MM.1S (cell line): Measurements from ENCODE around the gene RBMS3.

Experiments
- DNase-seq: peaks from one replicate; pipeline ENCODE4 v3.0.0-alpha.2; 2015
- H2AFZ ChIP-seq: fragments of 300-600 bp; sonication (generic); 2 replicates; pipeline ENCODE4 v1.6.0; 2016; ENCODE audit warnings: antibody characterized with exemption, low read length
- H3F3A ChIP-seq: fragments of 300-600 bp; sonication (generic); 2 replicates; pipeline ENCODE4 v1.6.1; 2016; ENCODE audit warnings: mild to moderate bottlenecking, antibody characterized with exemption, low read length, moderate library complexity, mixed read lengths; ENCODE audit not compliant: insufficient read depth
- H3K27ac ChIP-seq: fragments of 300-600 bp; sonication (generic); 2 replicates; pipeline ENCODE4 v1.5.1; 2016; ENCODE audit warnings: mild to moderate bottlenecking, low read length
- H3K27me3 ChIP-seq: fragments of 300-600 bp; sonication (generic); replicated peaks from 2 replicates; pipeline ENCODE4 v1.6.0; 2016; ENCODE audit warnings: low read length; ENCODE audit not compliant: insufficient read depth
- H3K36me3 ChIP-seq: fragments of 300-600 bp; sonication (generic); replicated peaks from 2 replicates; pipeline ENCODE4 v1.6.1; 2016; ENCODE audit warnings: mild to moderate bottlenecking, low read length, mixed read lengths; ENCODE audit not compliant: insufficient read depth
- H3K4me1 ChIP-seq: fragments of 300-600 bp; sonication (generic); 2 replicates; pipeline ENCODE4 v1.6.1; 2016; ENCODE audit warnings: low read length, mixed read lengths
- H3K4me2 ChIP-seq: fragments of 300-600 bp; sonication (generic); 2 replicates; pipeline ENCODE4 v1.6.0; 2016; ENCODE audit warnings: low read depth, low read length
- H3K4me3 ChIP-seq: fragments of 300-600 bp; sonication (generic); 2 replicates; pipeline ENCODE4 v1.5.1; 2016; ENCODE audit warnings: low read length, mixed read lengths
- H3K79me2 ChIP-seq: fragments of 300-600 bp; sonication (generic); 2 replicates; pipeline ENCODE4 v1.6.1; 2016; ENCODE audit warnings: mixed run types, low read length, mixed read lengths
- H3K9ac ChIP-seq: fragments of 300-600 bp; sonication (generic); 2 replicates; pipeline ENCODE4 v1.6.1; 2016; ENCODE audit warnings: low read length, mixed read lengths
- H3K9me2 ChIP-seq: fragments of 300-600 bp; sonication (generic); replicated peaks from 2 replicates; pipeline ENCODE4 v1.6.1; 2016; ENCODE audit warnings: mild to moderate bottlenecking, low read length, mixed read lengths; ENCODE audit not compliant: insufficient read depth
- H3K9me3 ChIP-seq: fragments of 300-600 bp; sonication (generic); replicated peaks from 2 replicates; pipeline ENCODE4 v1.6.1; 2016; ENCODE audit warnings: mild to moderate bottlenecking, low read length, mixed read lengths; ENCODE audit not compliant: insufficient read depth
- H4K20me1 ChIP-seq: fragments of 300-600 bp; sonication (generic); 2 replicates; pipeline ENCODE4 v1.6.1; 2016; ENCODE audit warnings: mild to moderate bottlenecking, low read length, moderate library complexity, mixed read lengths; ENCODE audit not compliant: insufficient read depth
- EZH2 ChIP-seq: fragments of 300-600 bp; sonication (generic); optimal IDR thresholded peaks from 2 replicates; pipeline ENCODE3; 2017; ENCODE audit warnings: low read depth, mild to moderate bottlenecking, antibody characterized with exemption, low read length, mixed read lengths
- EZH2phosphoT487 ChIP-seq: fragments of 300-600 bp; sonication (generic); IDR thresholded peaks from 2 replicates; pipeline ENCODE4 v1.6.1; 2018; ENCODE audit warnings: antibody characterized with exemption, low read length
- TF ChIP-seq, protein P1 (sequence below): fragments of 300-600 bp; sonication (generic); IDR thresholded peaks from 2 replicates; pipeline ENCODE4 v1.5.1; 2016; ENCODE audit warnings: antibody characterized with exemption, low read length, mixed read lengths

Gene RBMS3

DNA sequence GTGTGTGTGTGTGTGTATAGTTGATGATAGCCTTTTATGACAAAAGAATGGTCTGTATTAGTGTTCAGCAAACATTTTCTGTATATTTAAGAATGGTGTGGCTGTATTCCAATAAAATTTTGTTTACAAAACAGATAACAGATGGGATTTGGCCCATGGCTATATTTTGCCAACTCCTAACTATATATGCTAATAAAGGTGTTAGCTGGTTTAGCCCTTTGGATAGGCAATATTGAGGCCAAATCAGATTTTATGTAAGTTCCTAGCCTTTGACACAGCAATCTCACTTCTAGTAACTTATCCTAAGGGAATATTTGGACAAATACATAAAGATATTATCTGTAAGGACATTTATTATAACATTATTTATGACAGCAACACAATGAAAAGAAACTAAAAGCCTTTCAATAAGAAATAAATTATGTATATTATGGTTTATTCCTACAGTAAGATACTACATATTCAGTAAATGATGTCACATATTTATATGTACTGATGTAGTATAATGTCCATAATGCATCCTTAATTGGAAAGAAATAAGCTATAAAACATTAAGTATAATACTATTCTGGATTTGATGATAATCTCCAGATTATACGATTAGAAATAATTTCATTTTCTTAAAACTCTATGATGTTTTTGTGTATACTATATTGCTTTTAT lies 264.0 kb downstream of the RBMS3 start:
- no peak overlapping the region for H3K27ac ChIP-seq
- no peaks in the 10 kb centered on the region for H3K27me3 ChIP-seq
- no peaks in the 10 kb centered on the region for H3K79me2 ChIP-seq
- no peak overlapping the region for H2AFZ ChIP-seq
- no peak for DNase-seq
- H4K20me1 ChIP-seq = no peaks in the 10 kb centered on the region
- no peaks in the 10 kb centered on the region for H3K9me3 ChIP-seq
- no peaks in the 10 kb centered on the region for H3K9me2 ChIP-seq
- TF ChIP-seq EZH2 (no peak), EZH2phosphoT487 (no peak)
- TF ChIP-seq, protein P1, sequence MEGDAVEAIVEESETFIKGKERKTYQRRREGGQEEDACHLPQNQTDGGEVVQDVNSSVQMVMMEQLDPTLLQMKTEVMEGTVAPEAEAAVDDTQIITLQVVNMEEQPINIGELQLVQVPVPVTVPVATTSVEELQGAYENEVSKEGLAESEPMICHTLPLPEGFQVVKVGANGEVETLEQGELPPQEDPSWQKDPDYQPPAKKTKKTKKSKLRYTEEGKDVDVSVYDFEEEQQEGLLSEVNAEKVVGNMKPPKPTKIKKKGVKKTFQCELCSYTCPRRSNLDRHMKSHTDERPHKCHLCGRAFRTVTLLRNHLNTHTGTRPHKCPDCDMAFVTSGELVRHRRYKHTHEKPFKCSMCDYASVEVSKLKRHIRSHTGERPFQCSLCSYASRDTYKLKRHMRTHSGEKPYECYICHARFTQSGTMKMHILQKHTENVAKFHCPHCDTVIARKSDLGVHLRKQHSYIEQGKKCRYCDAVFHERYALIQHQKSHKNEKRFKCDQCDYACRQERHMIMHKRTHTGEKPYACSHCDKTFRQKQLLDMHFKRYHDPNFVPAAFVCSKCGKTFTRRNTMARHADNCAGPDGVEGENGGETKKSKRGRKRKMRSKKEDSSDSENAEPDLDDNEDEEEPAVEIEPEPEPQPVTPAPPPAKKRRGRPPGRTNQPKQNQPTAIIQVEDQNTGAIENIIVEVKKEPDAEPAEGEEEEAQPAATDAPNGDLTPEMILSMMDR = no peak
- H3K4me1 ChIP-seq = no peaks in the 10 kb centered on the region
- no peak overlapping the region for H3K9ac ChIP-seq
- no peaks in the 10 kb centered on the region for H3K36me3 ChIP-seq
- H3F3A ChIP-seq = no peaks in the 10 kb centered on the region
- H3K4me3 ChIP-seq = no peak overlapping the region
- H3K4me2 ChIP-seq = no peak overlapping the region

DNA sequence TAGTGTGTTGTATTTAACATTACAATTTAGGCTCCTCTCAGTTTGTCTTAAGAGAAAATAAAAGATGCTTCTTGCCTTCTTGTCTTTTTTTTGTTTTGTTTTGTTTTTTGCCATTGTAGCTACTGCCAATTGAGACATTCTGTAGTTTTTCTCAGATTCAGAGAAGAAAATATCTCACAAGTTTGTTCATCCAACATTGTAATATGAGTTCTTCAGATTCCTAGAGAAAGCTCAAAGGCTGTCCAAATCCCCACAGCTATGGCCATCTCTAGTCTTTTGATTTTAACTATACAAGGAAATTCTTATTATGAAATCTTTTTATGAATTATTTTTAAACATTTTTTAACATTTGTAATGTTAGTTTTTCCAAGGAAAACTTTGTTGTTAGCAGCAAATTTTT lies 264.7 kb downstream of the RBMS3 start:
- no peak overlapping the region for H3K9ac ChIP-seq
- H3F3A ChIP-seq = no peaks in the 10 kb centered on the region
- DNase-seq = no peak
- H4K20me1 ChIP-seq = no peaks in the 10 kb centered on the region
- H3K27ac ChIP-seq = no peak overlapping the region
- H2AFZ ChIP-seq = no peak overlapping the region
- H3K9me2 ChIP-seq = no peaks in the 10 kb centered on the region
- no peaks in the 10 kb centered on the region for H3K27me3 ChIP-seq
- no peak overlapping the region for H3K4me3 ChIP-seq
- H3K4me2 ChIP-seq = no peak overlapping the region
- no peaks in the 10 kb centered on the region for H3K4me1 ChIP-seq
- no peaks in the 10 kb centered on the region for H3K79me2 ChIP-seq
- no peaks in the 10 kb centered on the region for H3K9me3 ChIP-seq
- TF ChIP-seq EZH2phosphoT487 (no peak), EZH2 (no peak)
- TF ChIP-seq, protein P1 = no peak
- H3K36me3 ChIP-seq = no peaks in the 10 kb centered on the region

DNA sequence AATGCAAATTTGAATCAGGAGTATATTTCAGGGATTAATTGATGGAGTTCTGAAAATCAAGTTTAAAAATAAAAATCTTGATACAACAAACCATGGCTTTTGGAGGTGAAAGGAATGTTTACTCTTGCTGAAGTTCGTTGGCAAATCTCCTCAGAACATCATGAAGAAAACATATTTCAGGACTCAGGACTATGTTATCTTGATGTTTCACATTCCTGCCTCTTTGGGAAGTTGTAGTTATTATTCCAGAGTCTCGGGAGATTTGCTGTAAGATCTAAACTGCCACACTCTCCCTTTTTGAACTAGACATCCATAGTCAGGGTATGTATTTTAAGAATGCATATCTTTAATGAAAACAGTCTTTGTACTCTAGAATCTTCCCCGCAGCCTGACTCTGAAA lies 271.2 kb downstream of the RBMS3 start:
- H3K36me3 ChIP-seq = no peaks in the 10 kb centered on the region
- no peaks in the 10 kb centered on the region for H3K9me2 ChIP-seq
- H3K79me2 ChIP-seq = no peaks in the 10 kb centered on the region
- H3K27me3 ChIP-seq = no peaks in the 10 kb centered on the region
- no peaks in the 10 kb centered on the region for H3K9me3 ChIP-seq
- no peaks in the 10 kb centered on the region for H4K20me1 ChIP-seq
- H3K27ac ChIP-seq = no peak overlapping the region
- DNase-seq = no peak
- no peaks in the 10 kb centered on the region for H3K4me1 ChIP-seq
- H3K9ac ChIP-seq = no peak overlapping the region
- TF ChIP-seq, protein P1 = no peak
- TF ChIP-seq EZH2 (no peak), EZH2phosphoT487 (no peak)
- H3K4me2 ChIP-seq = no peak overlapping the region
- H3K4me3 ChIP-seq = no peak overlapping the region
- no peaks in the 10 kb centered on the region for H3F3A ChIP-seq
- H2AFZ ChIP-seq = no peak overlapping the region
